T-helper 2 cell (primary cell): ENCODE results near the gene FAM98B.

ENCODE experiments used
- DNase-seq, 5 experiments: peaks; one replicate each; pipeline versions ENCODE4 v3.0.0 to v3.0.0-alpha.2; 2012 to 2022

Gene FAM98B

GRCh38 chr15:38508647-38509046 lies 54.7 kb downstream of the FAM98B start:
- DNase-seq = peak in 1 of 5 experiments; percentile 26

GRCh38 chr15:38509152-38509551 lies 55.2 kb downstream of the FAM98B start:
- no peak for DNase-seq

DNA sequence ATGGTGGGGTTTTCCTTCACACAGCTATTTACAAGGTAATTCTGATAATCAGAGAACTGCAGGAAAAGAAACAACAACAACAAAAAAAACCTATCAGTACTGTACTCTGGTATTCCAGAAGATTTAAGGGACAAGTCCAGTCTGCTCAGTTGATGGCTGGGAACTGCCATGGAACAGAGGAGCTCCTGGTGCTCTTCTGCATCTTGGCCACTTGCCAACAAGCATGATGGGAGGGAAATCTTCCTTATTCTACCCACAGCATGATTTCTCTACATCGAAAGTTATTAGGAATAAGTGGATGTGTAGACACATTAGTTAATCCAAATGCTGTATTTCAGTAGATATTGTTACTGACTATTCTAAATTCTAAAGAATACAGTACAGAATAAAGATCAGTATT lies 59.0 kb downstream of the FAM98B start:
- DNase-seq = no peak

- no peak for DNase-seq
These were observed 60.7 kb downstream of the FAM98B start for GRCh38 chr15:38514601-38515000.

- no peak for DNase-seq
These were observed 62.7 kb downstream of the FAM98B start for GRCh38 chr15:38516626-38517025.

DNA sequence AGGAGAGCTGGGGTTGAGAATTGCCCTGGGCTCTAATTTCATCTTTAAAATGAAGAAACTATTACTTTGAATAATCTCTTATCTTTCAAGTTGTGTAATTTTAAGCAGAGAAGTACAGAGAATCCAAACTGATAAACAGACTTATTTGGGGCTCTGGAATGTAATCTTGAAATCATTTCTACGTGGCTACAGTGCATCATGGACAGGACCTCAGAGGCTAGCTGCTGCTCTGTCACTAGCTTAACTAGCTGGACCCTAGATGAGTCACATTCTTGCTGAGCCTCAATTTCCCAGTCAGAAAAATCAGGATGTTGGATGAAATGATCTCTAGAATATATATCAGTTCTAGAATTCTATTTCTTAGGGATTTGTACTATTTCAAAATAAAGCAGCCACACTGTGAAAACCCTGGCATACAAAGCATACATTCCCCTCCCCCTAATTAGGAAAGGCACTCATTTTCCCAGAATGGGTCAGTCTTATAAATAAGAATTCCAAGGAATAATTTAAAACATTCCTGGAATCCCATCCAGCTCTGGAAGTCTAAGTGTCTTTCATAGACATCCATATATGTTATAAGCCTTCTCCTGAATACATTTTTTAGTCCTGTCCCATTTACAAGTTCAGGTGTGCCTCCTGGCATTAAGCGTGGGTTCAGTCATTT lies 63.5 kb downstream of the FAM98B start:
- no peak for DNase-seq

DNA sequence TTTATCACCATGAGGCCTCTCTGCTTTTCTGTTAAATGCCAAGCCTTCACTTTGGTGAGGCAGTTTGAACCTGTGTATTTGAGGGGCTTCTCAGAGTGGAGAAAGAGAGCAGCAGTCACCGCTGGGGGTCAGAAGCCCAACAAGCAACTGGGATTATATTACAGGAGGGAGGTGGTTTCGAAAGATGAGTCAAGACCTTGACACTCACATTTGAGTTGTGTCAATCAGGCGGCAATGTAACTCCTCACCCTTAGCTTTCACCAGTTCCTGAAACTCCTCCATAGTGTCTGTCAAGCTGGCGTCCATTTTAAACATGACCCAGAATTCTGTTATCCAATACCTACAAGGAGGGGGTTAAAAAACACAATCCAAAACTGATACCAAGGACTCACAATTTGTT lies 64.2 kb downstream of the FAM98B start:
- DNase-seq = no peak

GRCh38 chr15:38520035-38520434 lies 66.1 kb downstream of the FAM98B start:
- no peak for DNase-seq

GRCh38 chr15:38521316-38521715 lies 67.4 kb downstream of the FAM98B start:
- no peak for DNase-seq

DNA sequence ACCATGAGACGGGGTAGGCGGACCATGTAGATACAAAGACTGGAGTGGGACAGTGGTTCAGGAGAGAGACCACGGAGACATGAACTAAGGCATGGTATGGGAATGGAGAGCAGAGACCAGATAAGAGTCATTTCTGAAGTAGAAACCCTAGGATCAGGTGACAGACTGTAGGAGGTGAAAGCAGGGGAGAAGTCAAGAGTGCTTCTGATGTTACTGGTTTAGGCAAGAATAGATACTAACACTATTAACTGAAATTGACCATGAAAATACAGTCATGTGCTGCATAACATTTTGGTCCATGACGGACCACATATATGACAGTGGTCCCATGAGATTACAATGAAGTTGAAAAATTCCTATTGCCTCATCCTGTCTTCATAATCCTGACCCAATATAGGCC lies 69.0 kb downstream of the FAM98B start:
- no peak for DNase-seq

- no peak for DNase-seq
These were observed 70.2 kb downstream of the FAM98B start for GRCh38 chr15:38524156-38524555.

- no peak for DNase-seq
These were observed 71.6 kb downstream of the FAM98B start for GRCh38 chr15:38525489-38525888.

GRCh38 chr15:38526158-38526557 lies 72.2 kb downstream of the FAM98B start:
- DNase-seq = no peak

GRCh38 chr15:38528294-38528693 lies 74.4 kb downstream of the FAM98B start:
- DNase-seq = no peak

- peak in 1 of 5 experiments; percentile 28 for DNase-seq
These were observed 76.2 kb downstream of the FAM98B start for GRCh38 chr15:38530113-38530512.

DNA sequence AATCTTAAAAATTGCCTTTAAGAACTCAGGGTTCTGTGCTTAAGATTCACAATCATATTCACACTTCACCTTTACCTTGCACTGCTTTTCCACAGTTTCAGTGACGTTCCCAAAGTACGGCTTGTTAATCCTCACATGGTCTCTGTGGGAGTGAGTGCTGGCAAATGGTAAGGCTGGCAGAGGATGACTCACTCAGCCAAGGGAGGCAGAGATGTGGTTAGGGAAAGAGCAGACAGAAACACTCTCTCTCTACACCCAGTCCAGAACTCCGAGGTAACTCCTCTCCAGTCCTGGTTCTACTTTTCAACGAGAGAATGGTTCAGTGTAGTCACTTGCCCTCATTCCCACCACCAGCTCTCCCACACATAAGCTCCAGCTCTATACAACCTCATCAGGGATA lies 77.6 kb downstream of the FAM98B start:
- DNase-seq = no peak

DNA sequence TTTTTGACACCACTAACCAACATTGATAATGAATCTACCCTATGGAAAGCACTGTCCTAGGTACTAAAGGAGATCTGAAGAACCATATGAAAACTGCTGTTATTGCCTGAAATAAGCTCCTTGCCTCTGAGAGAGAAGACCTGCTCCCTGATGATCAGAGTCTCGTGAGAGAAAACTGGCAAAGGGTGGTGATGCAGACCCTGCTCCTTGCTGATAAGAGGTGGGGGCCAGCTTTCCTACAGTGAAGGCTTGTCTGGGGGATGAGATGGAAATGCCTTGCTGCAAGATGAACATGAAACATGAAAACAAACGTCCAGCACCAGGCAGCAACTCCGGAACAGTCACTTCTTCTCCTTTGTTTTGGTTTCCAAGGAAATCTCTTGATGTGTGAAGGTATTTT lies 78.8 kb downstream of the FAM98B start:
- no peak for DNase-seq

DNA sequence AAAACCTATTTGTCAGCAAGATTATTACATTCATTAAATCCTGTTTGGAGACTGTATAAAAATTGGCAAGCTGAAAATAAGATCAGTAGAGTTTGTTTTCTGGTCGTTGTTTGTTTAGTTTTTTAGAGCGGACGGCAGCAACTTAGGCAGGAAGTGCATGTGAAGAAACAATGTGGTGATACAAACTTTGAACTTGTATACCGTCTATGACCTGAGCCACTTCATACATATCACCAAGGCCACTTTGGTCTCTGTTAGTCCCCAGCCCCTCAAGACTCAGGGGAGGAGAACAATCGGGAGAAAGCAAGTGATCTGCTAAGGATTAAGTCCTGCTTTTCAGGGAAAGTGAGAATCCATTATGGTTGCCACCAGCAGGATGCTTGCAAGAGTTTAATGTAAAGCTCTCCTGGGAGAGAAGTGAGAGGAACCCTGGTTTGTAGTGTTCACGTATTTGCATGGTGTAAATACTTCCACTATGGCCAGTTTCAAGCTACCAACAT lies 79.5 kb downstream of the FAM98B start:
- no peak for DNase-seq

DNA sequence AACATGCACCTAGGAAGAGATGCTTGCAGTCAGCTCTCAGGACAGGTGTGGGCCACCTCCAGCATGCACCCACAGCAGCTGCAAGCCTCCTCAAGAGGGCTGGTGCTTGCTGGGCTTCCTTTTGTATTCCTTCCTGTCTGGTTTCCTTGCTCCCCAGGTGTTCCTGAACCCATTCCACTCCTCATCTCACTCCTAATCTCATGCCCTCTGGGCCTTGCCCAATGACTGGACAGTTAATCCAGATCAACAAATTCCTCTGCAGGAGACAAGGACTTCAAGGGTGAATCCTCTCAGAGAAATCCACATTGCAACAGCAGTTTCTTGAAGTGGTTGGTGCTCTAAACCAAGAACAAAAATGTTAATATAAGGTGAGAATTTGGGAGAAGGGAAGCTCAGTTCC lies 80.0 kb downstream of the FAM98B start:
- no peak for DNase-seq

DNA sequence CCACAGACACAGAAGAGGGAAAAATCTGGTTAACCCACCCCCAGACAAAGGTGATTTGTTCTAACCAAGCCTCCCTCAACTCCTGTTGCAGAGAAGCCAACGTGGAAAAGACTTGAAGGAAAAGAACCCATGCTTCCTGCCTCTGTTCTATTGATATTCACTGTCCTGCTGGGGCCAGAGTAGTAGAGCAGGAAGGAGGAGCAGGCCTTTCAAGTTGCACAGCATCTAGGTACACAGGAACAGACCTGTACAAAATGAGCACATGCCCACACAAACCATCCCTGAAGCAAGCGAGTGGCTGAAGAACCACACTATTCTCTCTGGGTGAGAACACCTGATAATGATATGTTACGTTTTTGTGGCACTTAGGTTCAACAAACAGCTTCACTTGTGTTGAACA lies 80.8 kb downstream of the FAM98B start:
- no peak for DNase-seq

DNA sequence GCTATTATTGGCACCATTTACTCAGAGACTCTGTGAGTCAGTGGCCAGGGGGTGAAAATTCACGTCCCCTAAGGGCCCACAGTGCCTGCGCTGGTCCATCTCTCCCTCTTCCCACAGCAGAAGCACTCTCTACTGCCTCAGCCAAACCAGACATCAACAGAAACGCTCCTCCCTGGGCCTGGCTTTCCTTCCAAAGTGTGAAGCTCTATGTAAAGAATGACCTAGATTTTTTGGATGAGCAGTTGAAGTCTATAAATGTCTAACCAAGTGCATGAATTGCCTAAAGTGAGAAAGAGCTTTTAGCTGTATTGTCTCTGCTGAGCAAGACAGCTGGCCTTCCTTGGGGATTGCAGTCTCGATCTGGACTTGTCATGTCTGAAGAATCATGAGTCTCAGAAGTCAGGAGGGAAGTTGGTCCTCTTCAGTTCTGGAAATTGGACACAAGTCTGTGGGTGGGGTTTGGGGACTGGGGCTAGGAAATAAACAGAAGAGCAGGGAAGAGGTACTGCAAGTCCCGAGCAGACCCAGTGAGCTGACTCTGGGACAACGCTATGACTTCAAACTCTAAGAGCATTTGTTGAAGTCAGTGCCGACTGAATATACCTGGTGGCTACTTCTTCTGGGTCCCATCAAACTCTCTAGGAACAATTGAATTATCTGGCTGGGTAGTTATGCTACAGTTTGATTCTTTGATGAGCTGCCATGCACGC lies 81.7 kb downstream of the FAM98B start:
- DNase-seq = no peak

- no peak for DNase-seq
These were observed 82.3 kb downstream of the FAM98B start for GRCh38 chr15:38536201-38536676.
